CD4-positive, alpha-beta T cell treated with Interleukin-6 at 100 ng/mL for 8 hours (primary cell): ENCODE measurements around the gene EXOC2.

Source experiments
- DNase-seq: peaks from one replicate; pipeline ENCODE4 v3.0.0-alpha.2; 2020; ENCODE audit warnings: mixed read lengths, low spot score

Gene EXOC2

GRCh38 chr6:498795-499231, 194.1 kb downstream of the EXOC2 start:
- DNase-seq: peak; percentile 37

- no peak for DNase-seq
Observed at GRCh38 chr6:497258-497657, 195.7 kb downstream of the EXOC2 start.

- DNase-seq: no peak
Observed at GRCh38 chr6:496649-497048, 196.3 kb downstream of the EXOC2 start.

- no peak for DNase-seq
Observed at GRCh38 chr6:494394-494793, 198.5 kb downstream of the EXOC2 start.

- no peak for DNase-seq
Observed at GRCh38 chr6:493840-494239, 199.1 kb downstream of the EXOC2 start.

GRCh38 chr6:492816-493414, 200.0 kb downstream of the EXOC2 start:
- no peak for DNase-seq

- no peak for DNase-seq
Observed at GRCh38 chr6:492178-492577, 200.8 kb downstream of the EXOC2 start.

- DNase-seq: peak; percentile 62
Observed at GRCh38 chr6:491233-491632, 201.7 kb downstream of the EXOC2 start.

- DNase-seq: no peak
Observed at GRCh38 chr6:490251-491037, 202.5 kb downstream of the EXOC2 start.

- no peak for DNase-seq
Observed at GRCh38 chr6:489762-490161, 203.2 kb downstream of the EXOC2 start.

- no peak for DNase-seq
Observed at GRCh38 chr6:489001-489400, 203.9 kb downstream of the EXOC2 start.

- no peak for DNase-seq
Observed at GRCh38 chr6:487956-488355, 205.0 kb downstream of the EXOC2 start.

GRCh38 chr6:485655-486170, 207.2 kb downstream of the EXOC2 start:
- DNase-seq: no peak

GRCh38 chr6:484746-485145, 208.2 kb downstream of the EXOC2 start:
- DNase-seq: no peak

- no peak for DNase-seq
Observed at GRCh38 chr6:484086-484745, 208.7 kb downstream of the EXOC2 start.

- DNase-seq: no peak
Observed at GRCh38 chr6:475314-475713, 217.6 kb downstream of the EXOC2 start.

- peak; percentile 83 for DNase-seq
Observed at GRCh38 chr6:474453-475185, 218.3 kb downstream of the EXOC2 start.

- DNase-seq: no peak
Observed at GRCh38 chr6:473768-474452, 219.0 kb downstream of the EXOC2 start.

GRCh38 chr6:473356-473755, 219.6 kb downstream of the EXOC2 start:
- DNase-seq: no peak

GRCh38 chr6:470901-471448, 222.0 kb downstream of the EXOC2 start:
- no peak for DNase-seq
